Prostate gland (tissue), 2 donors: Measurements from ENCODE around the gene C1QL3. TPM values are rescaled to one million over a fixed set of nuclear protein-coding genes. Genes with fewer than 3 reads are reported as not detected.
A peak's percentile ranks its signal among the peaks of the same experiment; 100 is the strongest.

Experiments
- DNase-seq: peaks from one replicate; pipeline ENCODE4 v3.0.0-alpha.2; 2019; ENCODE audit warnings: low spot score
- H3K27ac ChIP-seq, 2 donors: fragments of 200-600 bp; sonication (generic); 2 replicates each; pipeline ENCODE4 v1.5.1; 2017 to 2019
- H3K27me3 ChIP-seq: fragments of 200-600 bp; sonication (generic); replicated peaks from 2 replicates; pipeline ENCODE4 v1.5.1; 2019; ENCODE audit not compliant: insufficient read depth
- H3K36me3 ChIP-seq, 2 donors: fragments of 200-600 bp; sonication (generic); 1 replicate in 1 of 2; 2 replicates in 1 of 2; pipeline versions ENCODE4 v1.5.1 to v1.8.1; 2017 to 2019
- H3K4me1 ChIP-seq: fragments of 200-600 bp; sonication (generic); replicated peaks from 2 replicates; pipeline ENCODE4 v1.5.1; 2019
- H3K4me3 ChIP-seq, 2 donors: fragments of 200-600 bp; sonication (generic); 2 replicates each; pipeline ENCODE4 v1.5.1; 2017 to 2019
- H3K9me3 ChIP-seq: fragments of 200-600 bp; sonication (generic); 2 replicates; pipeline ENCODE4 v1.5.1; 2017
- CTCF ChIP-seq, 4 experiments: fragments of 200-600 bp in 2 of 4; fragments of 450-650 bp in 2 of 4; sonication (generic) in 2 of 4; IDR thresholded peaks; 1 replicate in 3 of 4; 2 replicates in 1 of 4; pipeline ENCODE4 v1.5.1; 2016 to 2019; ENCODE audit warnings: antibody characterized with exemption in 4 of 4, mild to moderate bottlenecking in 2 of 4, moderate library complexity in 2 of 4
- POLR2A ChIP-seq: fragments of 450-650 bp; IDR thresholded peaks from one replicate; pipeline ENCODE4 v1.6.1; 2016; ENCODE audit warnings: antibody characterized with exemption, mild to moderate bottlenecking
- POLR2AphosphoS5 ChIP-seq: sonication (generic); formaldehyde crosslinking; IDR thresholded peaks from one replicate; pipeline ENCODE4 v1.6.1; 2017; ENCODE audit warnings: antibody characterized with exemption
- WGBS: methylation state at CpG from one replicate; pipeline ENCODE4 v1.1.5; 2018; 5-methylcytosine and 5-hydroxymethylcytosine counted together
- intact Hi-C: fragments of 100-400 bp; cut with DNase I; formaldehyde crosslinking; loops from one replicate; pipeline ENCODE4 v1.14.2; 2022
- total RNA-seq, 2 donors: library from RNA; depleted of rRNA; stranded (reverse); fragments of >200 nt; gene quantifications; one replicate each; pipeline ENCODE4 v1.1.0, GENCODE V29; 2016

The C1QL3 gene
- total RNA-seq, 2 donors from 2014 or later: 2.6 TPM; not detected in 1

- H3K27me3 ChIP-seq: no peaks in the 10 kb centered on the region
- no peaks in the 10 kb centered on the region for H3K36me3 ChIP-seq
- no peak for DNase-seq
- intact Hi-C loops: no loop called here
- no peaks in the 10 kb centered on the region for H3K4me1 ChIP-seq
- WGBS: 72% methylated on average over 5 of the region's 5 CpGs
- TF ChIP-seq POLR2AphosphoS5: no peak
- no peak for TF ChIP-seq CTCF (IDR thresholded peaks at IDR 0.05)
- no peak for TF ChIP-seq POLR2A
- no peaks in the 10 kb centered on the region for H3K9me3 ChIP-seq
- H3K4me3 ChIP-seq: no peak overlapping the region
- no peak overlapping the region for H3K27ac ChIP-seq
These were observed 37.6 kb upstream of the C1QL3 start for GRCh38 chr10:16559236-16559773.

- H3K36me3 ChIP-seq: no peaks in the 10 kb centered on the region
- no peak overlapping the region for H3K27ac ChIP-seq
- no peak overlapping the region for H3K4me3 ChIP-seq
- intact Hi-C loops: no loop called here
- TF ChIP-seq CTCF (IDR thresholded peaks at IDR 0.05): no peak
- no peaks in the 10 kb centered on the region for H3K9me3 ChIP-seq
- no peaks in the 10 kb centered on the region for H3K27me3 ChIP-seq
- H3K4me1 ChIP-seq: no peaks in the 10 kb centered on the region
- 74% methylated on average over 4 of the region's 4 CpGs for WGBS
- no peak for DNase-seq
These were observed 26.3 kb upstream of the C1QL3 start for GRCh38 chr10:16547973-16548372.

- Histone ChIP-seq H3K9me3 (no peaks in the 10 kb centered on the region), H3K36me3 (no peaks in the 10 kb centered on the region), H3K4me1 (no peaks in the 10 kb centered on the region), H3K4me3 (no peak overlapping the region), H3K27ac (no peak overlapping the region), H3K27me3 (no peaks in the 10 kb centered on the region)
- DNase-seq: no peak
- intact Hi-C loops: no loop called here
- peak in 3 of 4 experiments; percentile 53 to 58 (median 56) for TF ChIP-seq CTCF (IDR thresholded peaks at IDR 0.05)
- TF ChIP-seq POLR2AphosphoS5: no peak
- WGBS: 30% methylated on average over 7 of the region's 7 CpGs
These were observed 23.5 kb upstream of the C1QL3 start for GRCh38 chr10:16545116-16545736.

GRCh38 chr10:16544591-16544990 lies 22.9 kb upstream of the C1QL3 start:
- WGBS: 78% methylated on average over 4 of the region's 4 CpGs

More at GRCh38 chr10:16544591-16544990, 22.9 kb upstream of the C1QL3 start:
- Histone ChIP-seq H3K27ac (no peak overlapping the region), H3K4me3 (no peak overlapping the region), H3K27me3 (no peaks in the 10 kb centered on the region), H3K4me1 (no peaks in the 10 kb centered on the region), H3K9me3 (no peaks in the 10 kb centered on the region), H3K36me3 (no peaks in the 10 kb centered on the region)
- TF ChIP-seq POLR2AphosphoS5: no peak
- TF ChIP-seq POLR2A: no peak
- no peak for TF ChIP-seq CTCF (IDR thresholded peaks at IDR 0.05)
- DNase-seq: no peak
- intact Hi-C loops: no loop called here
